Activated B cell treated with CpG ODN at 0.5 μM for 24 hours (primary cell): ENCODE results near the gene PROK1. TPM values are rescaled to one million over a fixed set of nuclear protein-coding genes. Genes with fewer than 3 reads are reported as not detected.

Experiments used
- ATAC-seq: fragments of 200-7000 bp; cut with Tn5 transposase; one replicate; pipeline ENCODE4 v1.10.0; 2021; ENCODE audit warnings: low read depth, mild to moderate bottlenecking, moderate library complexity
- CTCF ChIA-PET: fragments of 350-600 bp; sonication (Branson Sonifier 250); formaldehyde crosslinking; loops from one replicate; lab custom pipeline; 2021; ENCODE audit warnings: antibody characterized with exemption; lab: Charles Lee
- POLR2A ChIA-PET: fragments of 350-600 bp; sonication (Branson Sonifier 250); formaldehyde crosslinking; loops from one replicate; lab custom pipeline; 2021; ENCODE audit warnings: antibody characterized with exemption; lab: Charles Lee
- DNase-seq: peaks from one replicate; pipeline ENCODE4 v3.0.0; 2022
- H3K27ac Mint-ChIP-seq: one replicate; pipeline ENCODE4 v1.8.0; 2020; ENCODE audit warnings: mixed read lengths
- H3K27me3 Mint-ChIP-seq: one replicate; pipeline ENCODE4 v1.8.0; 2021; ENCODE audit warnings: mixed read lengths
- H3K36me3 Mint-ChIP-seq: one replicate; pipeline ENCODE4 v1.8.0; 2021; ENCODE audit warnings: low read depth, mixed read lengths
- H3K4me1 Mint-ChIP-seq: one replicate; pipeline ENCODE4 v1.8.0; 2021; ENCODE audit warnings: mixed read lengths
- H3K4me3 Mint-ChIP-seq: one replicate; pipeline ENCODE4 v1.8.0; 2020; ENCODE audit warnings: mild to moderate bottlenecking, mixed read lengths
- H3K9me3 Mint-ChIP-seq: one replicate; pipeline ENCODE4 v1.8.0; 2020; ENCODE audit warnings: mixed read lengths
- intact Hi-C: fragments of 100-400 bp; cut with micrococcal nuclease; formaldehyde crosslinking; loops from one replicate; pipeline ENCODE4 v1.15.1; 2024
- total RNA-seq: library from RNA; stranded (reverse); gene quantifications from 2 replicates; pipeline ENCODE4 v1.2.3, GENCODE V29; 2022
- TF ChIP-seq, protein P1 (sequence below): fragments of 200-600 bp; IDR thresholded peaks from one replicate; pipeline ENCODE4 v1.8.0; 2022; ENCODE audit warnings: antibody characterized with exemption, mild to moderate bottlenecking

PROK1 gene
- total RNA-seq, 1 donor from 2014 or later, result not detected

DNA sequence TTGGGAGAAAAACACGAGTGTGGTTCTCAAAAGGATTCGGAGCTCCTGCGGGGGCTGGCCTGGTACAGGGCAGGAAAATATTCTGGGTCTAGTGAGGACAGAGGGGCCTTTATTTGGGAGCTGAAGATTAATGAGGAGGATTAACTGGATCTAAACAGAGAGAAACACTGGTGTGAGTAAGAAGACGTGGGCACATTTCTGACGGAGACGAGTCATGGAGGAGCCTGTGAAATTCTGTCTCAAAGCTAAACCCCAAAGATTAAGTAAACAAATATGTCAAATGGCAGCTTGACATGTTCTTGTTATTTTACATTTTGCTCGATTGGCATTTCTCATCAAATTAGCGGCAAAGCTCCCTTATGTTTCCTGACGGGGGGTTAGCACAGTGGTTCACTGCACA is 12.8 kb downstream of the PROK1 start:
- ATAC-seq (no peak), DNase-seq (no peak)
- Mint-ChIP-seq H3K27me3 (no peaks in the 10 kb centered on the region), H3K27ac (no peak overlapping the region), H3K36me3 (no peaks in the 10 kb centered on the region), H3K4me1 (no peaks in the 10 kb centered on the region), H3K9me3 (no peaks in the 10 kb centered on the region), H3K4me3 (no peak overlapping the region)
- POLR2A ChIA-PET, result no interaction called here
- TF ChIP-seq, protein P1, sequence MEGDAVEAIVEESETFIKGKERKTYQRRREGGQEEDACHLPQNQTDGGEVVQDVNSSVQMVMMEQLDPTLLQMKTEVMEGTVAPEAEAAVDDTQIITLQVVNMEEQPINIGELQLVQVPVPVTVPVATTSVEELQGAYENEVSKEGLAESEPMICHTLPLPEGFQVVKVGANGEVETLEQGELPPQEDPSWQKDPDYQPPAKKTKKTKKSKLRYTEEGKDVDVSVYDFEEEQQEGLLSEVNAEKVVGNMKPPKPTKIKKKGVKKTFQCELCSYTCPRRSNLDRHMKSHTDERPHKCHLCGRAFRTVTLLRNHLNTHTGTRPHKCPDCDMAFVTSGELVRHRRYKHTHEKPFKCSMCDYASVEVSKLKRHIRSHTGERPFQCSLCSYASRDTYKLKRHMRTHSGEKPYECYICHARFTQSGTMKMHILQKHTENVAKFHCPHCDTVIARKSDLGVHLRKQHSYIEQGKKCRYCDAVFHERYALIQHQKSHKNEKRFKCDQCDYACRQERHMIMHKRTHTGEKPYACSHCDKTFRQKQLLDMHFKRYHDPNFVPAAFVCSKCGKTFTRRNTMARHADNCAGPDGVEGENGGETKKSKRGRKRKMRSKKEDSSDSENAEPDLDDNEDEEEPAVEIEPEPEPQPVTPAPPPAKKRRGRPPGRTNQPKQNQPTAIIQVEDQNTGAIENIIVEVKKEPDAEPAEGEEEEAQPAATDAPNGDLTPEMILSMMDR, result no peak
- CTCF ChIA-PET, result interaction anchor here (0.9 to 8.2 kb wide), 5 partner anchors 31 to 267 kb away, joined by 3 to 215 read pairs (median 5); partner anchors contain the start of gene KCNC4
- intact Hi-C loops, result loop anchor here (5.0 kb wide), 1 partner anchor 376 kb away; no protein-coding TSS in a partner anchor

DNA sequence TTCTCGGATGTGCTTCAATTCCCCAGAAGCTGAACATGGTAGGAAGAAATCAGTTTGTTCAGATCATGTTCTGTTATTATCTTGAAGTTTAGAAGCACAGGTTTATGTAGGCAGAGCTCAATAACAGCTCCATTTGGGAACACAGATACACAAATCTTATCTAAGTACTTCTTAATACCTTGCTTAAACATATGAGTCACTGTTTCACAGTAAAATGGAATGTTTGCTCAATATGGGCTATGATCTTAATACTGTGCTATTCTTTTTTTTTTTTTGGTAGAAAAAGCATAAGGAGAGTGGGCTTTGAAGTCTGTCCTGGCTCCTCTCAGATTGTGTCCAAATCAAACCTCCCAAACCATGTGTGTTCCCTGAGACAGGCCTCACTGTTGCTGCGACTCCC is 13.4 kb downstream of the PROK1 start:
- Mint-ChIP-seq H3K4me3 (no peak overlapping the region), H3K4me1 (no peaks in the 10 kb centered on the region), H3K27ac (no peak overlapping the region), H3K36me3 (no peaks in the 10 kb centered on the region), H3K27me3 (no peaks in the 10 kb centered on the region), H3K9me3 (no peaks in the 10 kb centered on the region)
- TF ChIP-seq, protein P1, result no peak
- DNase-seq, result no peak
- intact Hi-C loops, result loop anchor here (5.0 kb wide), 1 partner anchor 377 kb away; no protein-coding TSS in a partner anchor
- no peak for ATAC-seq
- ChIA-PET CTCF (interaction anchor here (0.9 to 8.2 kb wide), 4 partner anchors 30 to 267 kb away, joined by 3 to 215 read pairs (median 6); partner anchors contain the start of gene KCNC4), POLR2A (no interaction called here)

DNA sequence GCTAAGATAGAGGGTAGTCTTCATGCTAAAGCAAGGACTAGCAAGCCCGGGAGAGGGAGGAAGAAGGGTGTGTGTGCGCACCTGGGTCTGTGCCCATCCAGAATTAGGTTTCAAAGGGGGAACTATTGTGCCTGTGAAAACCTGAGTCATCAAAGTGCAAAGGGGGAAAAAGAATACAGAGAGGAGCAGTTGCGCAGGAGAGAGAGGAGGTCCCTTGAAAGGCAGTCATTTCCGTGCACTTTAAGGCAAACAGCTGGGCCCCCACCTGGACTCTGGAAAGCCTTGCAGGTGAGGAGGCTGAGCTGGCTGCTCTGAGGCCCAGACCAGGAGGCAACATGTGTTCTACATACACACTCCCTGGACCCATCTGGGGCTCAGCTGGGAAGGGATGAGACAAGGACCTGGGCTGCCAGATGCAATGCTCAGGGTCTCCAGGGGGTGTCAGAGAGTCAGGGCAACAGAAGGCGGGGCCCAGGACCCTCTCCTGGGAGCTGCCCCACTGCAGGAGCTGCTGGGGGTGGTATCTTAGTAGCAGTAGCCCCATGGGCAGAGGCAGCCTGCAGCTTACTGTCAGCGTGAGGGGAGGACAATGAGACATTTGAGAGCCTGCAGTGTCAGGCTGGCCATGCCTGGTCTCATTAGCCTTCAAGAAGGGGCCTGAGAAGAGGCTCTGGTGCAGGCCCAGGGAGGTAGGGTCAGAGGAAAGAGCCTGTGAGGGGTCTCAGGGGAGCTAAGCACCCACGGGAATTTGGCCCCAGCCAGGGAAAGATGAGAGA is 14.3 kb downstream of the PROK1 start:
- H3K27ac Mint-ChIP-seq, result no peak overlapping the region
- no peaks in the 10 kb centered on the region for H3K36me3 Mint-ChIP-seq
- TF ChIP-seq, protein P1, result no peak
- H3K9me3 Mint-ChIP-seq, result no peaks in the 10 kb centered on the region
- ATAC-seq (no peak), DNase-seq (no peak)
- H3K27me3 Mint-ChIP-seq, result no peaks in the 10 kb centered on the region
- intact Hi-C loops, result no loop called here
- CTCF ChIA-PET, result interaction anchor here (2.5 to 8.2 kb wide), 2 partner anchors 257 to 268 kb away, joined by 10 to 215 read pairs; partner anchors contain the start of gene KCNC4
- POLR2A ChIA-PET, result no interaction called here
- H3K4me1 Mint-ChIP-seq, result no peaks in the 10 kb centered on the region
- no peak overlapping the region for H3K4me3 Mint-ChIP-seq

DNA sequence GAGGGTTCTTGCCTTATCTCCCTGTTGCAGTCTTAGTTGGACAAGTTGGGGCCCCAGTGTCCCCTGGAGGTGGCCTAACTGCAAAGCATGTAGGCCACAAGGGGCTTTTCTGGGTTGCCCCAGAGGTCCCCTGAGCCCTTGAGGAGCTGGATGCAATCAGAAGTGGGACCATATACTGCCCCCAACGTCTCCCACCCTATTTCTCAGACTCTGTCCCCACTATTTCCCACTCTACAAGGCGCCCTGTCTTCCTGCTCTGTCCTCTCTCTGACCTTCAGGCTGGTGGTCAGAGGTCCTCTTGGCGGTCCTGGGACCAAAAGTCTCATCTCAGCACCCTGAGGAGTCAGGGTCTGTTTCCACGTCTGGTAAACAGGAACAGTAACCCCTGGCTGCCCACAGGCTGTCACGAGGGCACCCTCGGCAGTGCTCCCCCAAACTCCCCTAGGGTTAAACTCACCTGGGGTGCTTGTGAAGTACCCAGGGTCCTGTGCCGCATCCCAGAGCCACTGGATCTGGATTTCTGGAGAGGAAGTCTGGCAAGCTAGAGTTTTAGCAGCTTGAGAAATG is 14.9 kb downstream of the PROK1 start:
- no peaks in the 10 kb centered on the region for H3K9me3 Mint-ChIP-seq
- TF ChIP-seq, protein P1, result no peak

More for the DNA sequence above, 14.9 kb downstream of the PROK1 start:
- intact Hi-C loops, result no loop called here
- Mint-ChIP-seq H3K36me3 (no peaks in the 10 kb centered on the region), H3K4me3 (no peak overlapping the region), H3K27ac (no peak overlapping the region), H3K4me1 (no peaks in the 10 kb centered on the region), H3K27me3 (no peaks in the 10 kb centered on the region)
- ATAC-seq (no peak), DNase-seq (no peak)
- POLR2A ChIA-PET, result no interaction called here
- CTCF ChIA-PET, result interaction anchor here (2.5 to 8.2 kb wide), 2 partner anchors 258 to 269 kb away, joined by 10 to 215 read pairs; partner anchors contain the start of gene KCNC4
